ENCODE data around the gene ALDH7A1. TPM values are rescaled to one million over a fixed set of nuclear protein-coding genes. Genes with fewer than 3 reads are reported as not detected.
A peak's percentile ranks its signal among the peaks of the same experiment; 100 is the strongest.

The ALDH7A1 gene
- total RNA-seq, 2 donors from 2014 or later = 49.2 to 75.7 TPM

GRCh38 chr5:126535856-126536545 lies 59.0 kb downstream of the ALDH7A1 start:
- Histone ChIP-seq H3K4me3 (no peak overlapping the region), H3K27ac (no peak overlapping the region), H3K9ac (ENCODE audit: low read depth in 2 of 2, low read length in 2 of 2) (no peak overlapping the region), H3K9me3 (no peaks in the 10 kb centered on the region), H3K27me3 (no peaks in the 10 kb centered on the region), H3K36me3 (no peaks in the 10 kb centered on the region), H3K4me1 (no peaks in the 10 kb centered on the region)
- no peak for DNase-seq
- intact Hi-C loops (cut with DNase I) = no loop called here
- TF ChIP-seq CTCF (IDR thresholded peaks at IDR 0.05) = no peak

- Histone ChIP-seq H3K27ac (no peak overlapping the region), H3K4me1 (no peaks in the 10 kb centered on the region), H3K4me3 (no peak overlapping the region), H3K36me3 (no peaks in the 10 kb centered on the region), H3K27me3 (no peaks in the 10 kb centered on the region), H3K9me3 (no peaks in the 10 kb centered on the region), H3K9ac (ENCODE audit: low read depth in 2 of 2, low read length in 2 of 2) (no peak overlapping the region)
- intact Hi-C loops (cut with DNase I) = no loop called here
- TF ChIP-seq CTCF (IDR thresholded peaks at IDR 0.05) = no peak
- DNase-seq = no peak
Observed at GRCh38 chr5:126534553-126534952, 60.5 kb downstream of the ALDH7A1 start.

DNA sequence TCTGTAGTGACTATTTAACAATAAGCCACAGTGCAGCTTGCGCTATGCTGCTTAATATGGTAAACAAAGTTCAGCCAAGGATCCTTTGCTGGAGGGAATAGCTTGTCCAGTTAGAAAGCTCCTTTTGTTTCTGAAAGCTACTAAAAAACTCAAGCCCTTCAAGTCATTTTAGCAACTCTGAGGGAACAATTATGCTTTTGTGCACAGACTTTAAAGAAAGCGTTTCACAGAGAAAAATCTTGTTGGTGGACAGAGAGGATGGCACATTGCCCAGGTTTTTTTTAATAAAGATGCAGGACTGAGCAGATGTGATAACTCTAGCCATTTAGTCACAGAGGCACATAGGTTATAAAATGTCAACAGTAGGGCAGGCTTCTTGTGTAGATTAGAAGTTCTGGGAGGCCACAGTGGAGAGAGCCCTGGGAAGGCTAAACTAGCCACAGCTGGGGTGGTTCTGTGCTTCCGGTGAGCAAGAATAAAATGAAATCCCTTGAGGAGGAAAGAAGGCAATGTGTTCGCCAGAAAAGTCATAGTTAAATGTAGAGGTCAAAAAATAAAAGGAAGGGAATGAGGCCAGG lies 63.4 kb downstream of the ALDH7A1 start:
- no peak overlapping the region for H3K4me3 ChIP-seq
- DNase-seq = no peak
- TF ChIP-seq CTCF (IDR thresholded peaks at IDR 0.05) = no peak
- H3K27me3 ChIP-seq = no peaks in the 10 kb centered on the region
- no peak overlapping the region for H3K9ac ChIP-seq (ENCODE audit: low read depth in 2 of 2, low read length in 2 of 2)
- no peaks in the 10 kb centered on the region for H3K4me1 ChIP-seq
- H3K27ac ChIP-seq = no peak overlapping the region
- intact Hi-C loops (cut with DNase I) = no loop called here
- H3K36me3 ChIP-seq = no peaks in the 10 kb centered on the region
- H3K9me3 ChIP-seq = no peaks in the 10 kb centered on the region

GRCh38 chr5:126527892-126528291 lies 67.1 kb downstream of the ALDH7A1 start:
- intact Hi-C loops (cut with DNase I) = no loop called here
- H3K4me3 ChIP-seq = no peak overlapping the region
- no peaks in the 10 kb centered on the region for H3K36me3 ChIP-seq
- H3K27ac ChIP-seq = peak overlapping the region; percentile 43
- H3K27me3 ChIP-seq = no peaks in the 10 kb centered on the region
- no peaks in the 10 kb centered on the region for H3K4me1 ChIP-seq
- H3K9ac ChIP-seq (ENCODE audit: low read depth in 2 of 2, low read length in 2 of 2) = no peak overlapping the region
- no peak for TF ChIP-seq CTCF (IDR thresholded peaks at IDR 0.05)
- no peak for DNase-seq
- no peaks in the 10 kb centered on the region for H3K9me3 ChIP-seq

GRCh38 chr5:126527158-126527557 lies 67.9 kb downstream of the ALDH7A1 start:
- Histone ChIP-seq H3K27me3 (no peaks in the 10 kb centered on the region), H3K4me1 (no peaks in the 10 kb centered on the region), H3K36me3 (no peaks in the 10 kb centered on the region), H3K9ac (ENCODE audit: low read depth in 2 of 2, low read length in 2 of 2) (no peak overlapping the region), H3K27ac (no peak overlapping the region), H3K9me3 (no peaks in the 10 kb centered on the region), H3K4me3 (no peak overlapping the region)
- no peak for TF ChIP-seq CTCF (IDR thresholded peaks at IDR 0.05)
- intact Hi-C loops (cut with DNase I) = no loop called here
- no peak for DNase-seq

Data from colonic mucosa (tissue), 4 donors.